HG02885 (cell line): ENCODE data around the gene BLOC1S3.
"Not testable (repeated sequence)": the region's sequence is repeated elsewhere in the genome, so short reads cannot be mapped to it uniquely, and the experiment has no call there.

Experiments
- ATAC-seq: cut with Tn5 transposase; IDR thresholded peaks from one replicate; pipeline ENCODE4 v1.9.1; 2021; ENCODE audit warnings: mild to moderate bottlenecking; ENCODE audit not compliant: unreplicated experiment, poor library complexity

Gene BLOC1S3

GRCh38 chr19:45217957-45218334 lies 39.4 kb downstream of the BLOC1S3 start:
- no peak for ATAC-seq

- no peak for ATAC-seq
Observed at GRCh38 chr19:45218426-45218825, 39.8 kb downstream of the BLOC1S3 start.

- no peak for ATAC-seq
Observed at GRCh38 chr19:45218911-45219743, 40.5 kb downstream of the BLOC1S3 start.

DNA sequence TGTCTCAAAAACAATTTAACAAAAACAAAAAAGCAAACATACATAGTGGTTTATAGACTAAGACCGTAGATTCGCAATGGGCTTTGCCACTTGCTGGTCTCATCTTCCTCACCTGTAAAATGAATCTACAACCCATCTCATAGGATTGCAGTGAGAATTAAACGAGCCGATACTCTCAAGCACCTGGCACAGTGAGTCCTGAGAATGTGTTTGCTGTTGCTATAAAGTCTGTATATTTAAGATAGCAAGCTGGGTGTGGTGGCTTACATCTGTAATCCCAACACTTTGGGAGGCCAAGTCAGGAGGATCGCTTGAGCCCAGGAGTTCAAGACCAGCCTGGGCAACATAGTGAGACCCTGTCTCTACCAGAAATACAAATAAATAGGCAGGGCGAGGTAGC lies 44.1 kb downstream of the BLOC1S3 start:
- ATAC-seq = no peak

DNA sequence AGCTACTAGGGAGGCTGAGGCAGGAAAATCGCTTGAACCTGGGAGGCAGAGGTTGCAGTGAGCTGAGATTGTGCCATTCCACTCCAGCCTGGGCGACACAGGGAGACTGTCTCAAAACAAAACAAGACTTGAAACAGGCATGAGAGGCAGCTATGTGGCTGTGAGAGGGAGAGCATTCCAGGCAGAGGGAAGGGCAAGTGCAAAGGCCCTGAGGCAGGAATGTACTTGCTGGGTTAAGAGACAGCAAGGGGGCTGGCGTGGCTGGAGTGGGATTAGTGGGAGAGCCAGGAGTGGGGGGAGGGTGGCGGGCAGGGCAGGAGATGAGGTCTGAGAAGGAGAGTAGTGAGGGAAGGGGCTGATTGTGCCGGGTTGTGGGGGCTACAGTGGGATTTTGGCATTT lies 45.3 kb downstream of the BLOC1S3 start:
- ATAC-seq = no peak

- ATAC-seq = no peak
Observed at GRCh38 chr19:45224645-45225044, 46.1 kb downstream of the BLOC1S3 start.

DNA sequence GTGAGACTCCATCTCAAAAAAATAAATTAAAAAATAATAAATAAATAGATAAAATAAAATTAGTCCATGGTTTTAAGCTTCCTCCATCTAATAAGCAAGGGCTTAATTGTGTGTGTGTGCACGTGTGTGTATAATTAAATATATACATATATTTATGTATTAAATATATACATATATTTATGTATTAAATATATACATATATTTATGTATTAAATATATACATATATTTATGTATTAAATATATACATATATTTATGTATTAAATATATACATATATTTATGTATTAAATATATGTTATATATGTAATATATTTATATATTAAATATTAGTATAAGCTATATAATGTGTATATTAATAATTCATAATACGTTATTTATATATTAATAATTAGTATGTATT lies 50.5 kb downstream of the BLOC1S3 start:
- not testable (repeated sequence) for ATAC-seq
